Thyroid gland (tissue), 4 donors: ENCODE data around the gene C22orf31.

Experiments used
- CTCF ChIP-seq, 6 experiments: fragments of 200-600 bp in 3 of 6; fragments of 450-650 bp in 3 of 6; sonication (generic) in 3 of 6; IDR thresholded peaks; one replicate each; pipeline ENCODE4 v1.5.1; 2016 to 2019; ENCODE audit warnings: antibody characterized with exemption in 6 of 6, mild to moderate bottlenecking in 2 of 6, inconsistent platforms in 1 of 6, moderate library complexity in 1 of 6
- POLR2A ChIP-seq, 2 donors: fragments of 450-650 bp; IDR thresholded peaks; one replicate each; pipeline ENCODE4 v1.6.1; 2017; ENCODE audit warnings: antibody characterized with exemption in 2 of 2, mild to moderate bottlenecking in 2 of 2, moderate library complexity in 1 of 2

- no peak for TF ChIP-seq CTCF (IDR thresholded peaks at IDR 0.05)
- TF ChIP-seq POLR2A (IDR thresholded peaks at IDR 0.05): peak in 1 of 2 donors; percentile 33
These were observed 12.1 kb upstream of the C22orf31 start for GRCh38 chr22:29073618-29074275.
